Left renal pelvis (tissue), 4 donors: Measurements from ENCODE around the gene SDK2. TPM values are rescaled to one million over a fixed set of nuclear protein-coding genes. Genes with fewer than 3 reads are reported as not detected.

Experiments used
- DNase-seq, 4 donors: peaks; one replicate each; pipeline ENCODE4 v3.0.0-alpha.2; 2013; ENCODE audit warnings: low read depth in 4 of 4, low spot score in 3 of 4
- polyA plus RNA-seq, 4 donors: library from polyadenylated mRNA; unstranded; fragments of 120-200 nt; gene quantifications; one replicate each; pipeline ENCODE4 v1.2.1, GENCODE V29; 2013; ENCODE audit not compliant: insufficient read length in 4 of 4

The SDK2 gene
- polyA plus RNA-seq, 4 donors, result 6.8 to 9.6 (median 9.3) TPM

DNA sequence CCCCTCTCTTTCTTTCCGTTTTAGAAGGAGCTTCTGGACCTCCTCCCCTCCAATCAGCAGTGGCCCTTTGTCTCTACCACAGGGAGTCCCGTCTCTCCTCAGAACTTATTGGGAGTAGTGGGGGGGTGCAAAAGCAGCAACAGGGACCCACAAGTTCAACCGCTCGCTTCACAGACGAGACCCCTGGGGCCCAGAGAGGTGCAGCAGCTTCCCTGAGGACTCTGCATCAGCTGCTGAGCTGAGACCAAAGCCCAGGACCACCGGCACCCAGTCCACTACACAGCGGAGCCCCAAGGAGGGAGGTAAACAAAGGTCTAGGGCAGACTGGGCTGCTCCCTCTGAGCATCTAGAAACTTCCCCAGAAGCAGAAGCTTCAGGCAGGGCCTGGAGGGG lies 123.9 kb downstream of the SDK2 start:
- DNase-seq, result no peak

DNA sequence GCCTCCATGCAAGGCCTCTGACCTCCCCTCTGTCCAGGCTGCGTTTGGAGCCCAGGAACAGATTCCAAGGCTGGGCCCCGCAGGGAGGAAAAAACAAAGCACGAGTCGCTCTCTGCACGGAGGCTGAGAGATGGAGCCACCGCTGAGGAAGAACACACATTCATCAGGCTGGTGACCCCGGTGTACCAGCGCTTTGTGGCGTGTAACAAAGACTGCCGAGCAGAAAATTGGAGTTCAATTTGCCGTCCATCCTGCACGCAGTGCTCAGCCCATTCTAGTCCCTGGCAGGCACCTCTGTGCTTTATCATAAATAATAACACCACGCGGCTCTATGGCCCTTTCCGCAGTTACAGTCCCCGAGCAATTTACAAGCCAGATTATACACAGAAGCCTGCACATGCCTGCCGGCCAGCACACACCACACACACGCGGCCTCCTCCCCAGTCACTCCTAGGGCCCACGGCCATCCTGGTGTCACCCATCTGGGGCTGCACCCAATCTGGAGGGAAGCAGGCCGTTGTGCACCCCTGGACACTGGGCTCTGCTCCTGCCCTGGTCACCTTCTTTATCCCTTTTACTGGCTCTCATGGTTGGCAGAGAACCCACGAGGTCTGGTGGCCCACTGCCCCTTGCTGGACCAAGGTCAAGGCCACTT lies 124.4 kb downstream of the SDK2 start:
- DNase-seq, result no peak

DNA sequence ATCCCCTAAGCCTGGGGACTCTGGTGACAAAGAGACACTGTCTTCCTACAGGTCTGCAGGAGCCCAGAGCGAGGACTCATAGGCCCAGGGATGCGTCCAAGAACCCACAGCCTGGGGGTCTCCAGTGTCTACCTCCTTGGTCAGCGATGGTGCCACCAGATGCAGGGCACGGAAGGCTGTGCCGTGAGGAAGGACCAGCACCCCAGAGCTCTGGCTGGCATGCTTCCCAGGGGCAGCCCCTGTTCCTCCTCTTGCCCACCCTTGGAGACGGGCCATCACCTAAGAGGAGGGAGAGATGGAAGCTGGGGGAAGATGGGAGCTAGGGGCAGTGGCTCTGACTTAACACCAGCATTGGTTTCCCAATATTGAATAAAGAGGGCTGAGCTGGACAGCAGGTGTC lies 125.2 kb downstream of the SDK2 start:
- no peak for DNase-seq

DNA sequence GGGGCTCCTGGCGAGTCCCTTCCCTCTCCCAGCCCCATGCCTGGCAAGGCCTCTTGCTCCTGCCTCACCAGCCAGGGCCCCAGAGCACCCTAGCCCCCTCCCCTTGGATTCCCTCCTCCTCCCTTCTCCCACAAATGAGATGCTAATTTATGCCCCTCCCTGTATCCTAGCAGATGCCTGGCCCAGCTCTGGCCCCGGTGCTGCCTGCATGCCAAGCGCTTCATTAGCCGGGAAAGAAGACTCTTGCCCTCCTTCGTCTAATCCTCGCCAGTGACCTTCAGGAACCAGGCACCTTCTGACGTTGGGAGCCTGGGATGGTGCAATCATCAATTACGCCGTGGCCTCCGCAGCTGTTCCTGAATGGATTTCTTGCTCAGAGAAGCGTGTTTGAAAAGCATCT lies 127.8 kb downstream of the SDK2 start:
- DNase-seq, result no peak

DNA sequence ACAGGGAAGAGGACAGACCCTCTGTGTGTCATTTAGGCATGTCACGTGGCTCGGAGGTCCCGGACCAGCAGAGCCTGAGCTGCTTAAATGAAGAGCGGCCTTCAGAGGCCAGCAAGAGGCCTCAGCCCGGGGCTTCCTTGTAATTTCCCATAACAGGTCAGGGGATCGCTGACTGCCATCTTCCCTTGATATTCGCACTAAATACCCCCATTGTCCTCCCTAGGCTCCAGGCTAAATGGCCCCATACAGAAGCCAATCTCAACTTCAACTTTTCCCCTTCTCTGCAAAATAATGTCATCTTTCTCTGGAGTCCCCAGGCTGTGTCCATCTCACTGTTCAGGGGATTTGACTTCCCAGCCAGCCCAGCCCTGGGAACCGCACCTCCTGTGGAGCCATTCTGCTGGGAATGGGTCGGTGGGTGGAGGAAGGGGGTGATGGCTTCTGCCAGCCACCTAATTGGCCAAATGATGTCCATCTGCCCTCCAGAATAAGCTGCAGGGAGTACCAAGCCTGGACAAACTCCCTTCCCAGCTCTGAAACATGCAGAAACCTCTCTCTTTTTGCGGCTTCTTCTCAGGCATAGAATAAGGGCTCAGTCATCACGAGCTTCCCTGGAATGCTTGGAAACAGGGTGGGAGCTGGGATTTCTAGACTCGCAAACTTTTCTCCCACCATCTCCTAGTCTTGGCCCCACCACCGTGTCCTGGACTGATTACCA lies 129.9 kb downstream of the SDK2 start:
- DNase-seq, result no peak

DNA sequence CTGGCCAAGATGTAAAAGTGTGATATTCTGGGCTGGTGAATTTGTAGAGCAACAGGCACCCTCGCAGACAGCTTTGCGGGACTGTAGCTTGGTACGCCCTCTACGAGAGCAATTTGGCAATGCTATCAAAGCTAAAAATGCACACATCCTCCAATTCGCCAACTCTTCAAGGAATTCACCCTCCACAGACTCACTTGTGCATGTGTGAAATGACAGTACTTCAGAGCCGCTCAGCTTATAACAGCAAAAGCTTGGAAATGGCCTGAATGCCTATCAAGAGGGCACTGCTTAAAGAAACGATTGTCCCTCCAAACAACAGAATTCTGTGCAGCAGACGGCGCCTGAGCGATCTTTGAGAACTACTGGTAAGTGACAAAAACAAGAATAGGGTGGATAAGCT lies 130.8 kb downstream of the SDK2 start:
- DNase-seq, result no peak

DNA sequence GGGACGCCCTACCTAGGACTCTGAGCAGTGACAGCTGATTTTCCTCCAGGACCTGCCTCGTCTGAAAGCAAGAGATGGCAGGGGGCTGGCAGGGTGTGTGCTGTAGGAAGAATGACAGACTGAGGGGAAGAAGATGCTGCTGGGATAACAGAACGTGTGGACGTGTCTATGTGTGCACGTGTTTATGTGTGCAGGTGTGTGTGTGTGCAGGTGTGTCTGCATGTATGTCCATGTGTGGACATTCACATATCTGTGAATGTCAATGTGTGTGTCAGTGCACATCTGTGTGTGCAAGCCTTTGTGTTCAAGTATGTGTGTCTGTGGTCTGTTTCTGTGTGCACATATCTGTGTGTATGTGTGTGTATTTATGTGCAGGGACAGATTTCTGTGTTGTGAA lies 132.5 kb downstream of the SDK2 start:
- DNase-seq, result no peak

DNA sequence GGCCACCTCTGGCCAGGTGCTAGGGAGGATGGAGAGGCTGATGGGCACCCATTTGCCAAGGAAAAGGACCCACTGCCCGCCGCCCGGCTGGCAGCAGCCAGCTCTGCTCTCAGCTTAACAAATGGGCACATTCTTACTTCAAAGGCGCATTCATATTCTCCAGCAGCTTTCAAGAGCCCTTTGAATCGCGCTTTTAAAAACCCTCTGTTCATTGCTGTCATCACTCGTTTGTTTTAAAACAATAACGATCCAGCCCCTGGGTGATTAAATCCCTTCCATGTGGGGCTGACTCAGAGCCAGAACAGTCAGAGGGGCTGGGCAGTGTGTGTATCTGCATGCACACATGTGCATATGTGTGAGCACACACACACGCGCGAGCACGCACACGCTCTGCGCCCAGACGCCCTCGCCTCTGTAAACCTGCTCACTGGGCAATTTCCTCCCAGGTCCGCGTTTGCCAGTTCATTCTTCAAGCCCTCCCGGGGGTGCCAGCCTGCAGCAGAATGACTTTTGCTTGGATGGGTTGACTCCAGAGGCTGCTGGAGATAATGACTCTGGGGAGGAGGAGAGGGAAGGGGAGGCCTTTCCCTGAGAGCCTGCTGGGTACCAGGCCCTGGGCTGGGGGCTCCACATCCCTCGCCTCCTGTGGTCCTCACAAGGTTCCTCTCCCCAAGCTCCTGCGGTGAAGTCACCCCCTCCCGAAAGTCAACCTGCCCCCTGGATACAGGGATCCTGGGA lies 133.1 kb downstream of the SDK2 start:
- DNase-seq, result no peak

DNA sequence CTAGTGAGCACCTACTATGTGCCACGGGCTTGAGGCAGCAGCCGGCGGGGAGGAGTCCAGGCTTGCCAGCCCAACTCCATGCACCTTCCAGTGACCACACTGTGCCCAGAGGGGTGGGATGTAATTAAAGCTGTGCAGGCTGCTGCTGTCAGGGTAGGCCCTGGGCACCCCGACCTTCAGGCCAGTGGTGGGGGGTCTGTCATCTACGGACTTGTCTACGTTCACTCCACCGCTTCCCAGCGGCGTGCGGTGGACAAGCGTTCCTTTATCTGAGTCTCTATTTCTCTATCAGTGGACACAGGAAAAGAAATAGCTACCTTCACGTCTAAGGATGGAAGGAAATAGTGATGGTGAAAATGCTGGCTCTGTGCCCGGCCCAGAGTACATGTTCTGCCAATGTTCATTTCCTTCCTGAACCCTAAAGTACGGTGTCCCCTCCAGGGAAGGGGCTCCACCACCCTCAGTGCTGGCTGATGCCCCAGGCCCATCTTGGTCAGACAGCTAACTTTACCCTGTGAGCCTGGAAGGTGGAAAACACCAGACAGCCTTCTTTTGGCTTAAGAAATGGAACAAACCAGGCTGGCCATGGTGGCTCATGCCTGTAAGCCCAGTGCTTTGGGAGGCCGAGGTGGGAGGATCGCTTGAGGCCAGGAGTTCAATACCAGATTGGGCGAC lies 135.2 kb downstream of the SDK2 start:
- DNase-seq, result no peak

DNA sequence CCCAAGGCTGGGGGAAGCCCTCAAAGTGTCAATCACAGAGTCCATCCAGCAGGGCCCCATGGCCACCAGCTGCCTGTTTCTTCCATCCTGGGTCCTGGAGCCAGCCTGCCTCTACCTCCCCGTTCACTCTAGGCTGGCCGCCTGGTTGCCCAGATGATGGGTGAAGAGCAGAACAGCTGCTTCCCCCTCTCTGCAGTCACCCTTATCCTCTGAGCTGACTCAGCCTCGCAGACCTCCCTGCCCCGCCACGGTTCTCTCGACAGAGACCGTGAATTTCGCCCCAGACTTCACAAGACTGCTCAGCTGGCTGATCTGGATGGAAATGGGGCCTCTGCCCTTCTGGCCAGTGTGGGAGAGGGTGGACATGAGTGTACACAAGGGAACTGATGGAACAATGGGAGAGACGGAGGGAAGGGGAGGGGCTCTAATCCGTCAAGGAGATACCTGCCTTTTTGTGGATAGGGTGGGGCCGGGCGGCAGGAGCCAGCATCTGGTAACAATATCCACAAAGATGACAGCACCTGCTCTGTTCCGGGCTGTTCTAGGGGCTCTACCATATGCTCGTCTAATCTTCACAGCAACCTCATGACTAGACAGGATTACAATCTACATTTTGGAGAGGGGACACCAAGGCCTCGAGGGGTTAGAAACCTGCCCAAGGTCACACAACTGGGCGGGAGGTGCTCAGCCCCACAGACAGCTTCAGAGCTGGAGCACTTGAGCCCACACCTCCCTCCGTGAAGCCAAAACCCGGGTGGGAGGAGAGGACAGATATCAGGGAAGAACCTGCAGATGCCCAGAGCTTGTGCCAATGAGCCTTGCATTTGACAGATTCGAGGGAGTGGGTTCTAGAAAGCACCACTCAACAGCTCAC lies 136.0 kb downstream of the SDK2 start:
- DNase-seq, result no peak

DNA sequence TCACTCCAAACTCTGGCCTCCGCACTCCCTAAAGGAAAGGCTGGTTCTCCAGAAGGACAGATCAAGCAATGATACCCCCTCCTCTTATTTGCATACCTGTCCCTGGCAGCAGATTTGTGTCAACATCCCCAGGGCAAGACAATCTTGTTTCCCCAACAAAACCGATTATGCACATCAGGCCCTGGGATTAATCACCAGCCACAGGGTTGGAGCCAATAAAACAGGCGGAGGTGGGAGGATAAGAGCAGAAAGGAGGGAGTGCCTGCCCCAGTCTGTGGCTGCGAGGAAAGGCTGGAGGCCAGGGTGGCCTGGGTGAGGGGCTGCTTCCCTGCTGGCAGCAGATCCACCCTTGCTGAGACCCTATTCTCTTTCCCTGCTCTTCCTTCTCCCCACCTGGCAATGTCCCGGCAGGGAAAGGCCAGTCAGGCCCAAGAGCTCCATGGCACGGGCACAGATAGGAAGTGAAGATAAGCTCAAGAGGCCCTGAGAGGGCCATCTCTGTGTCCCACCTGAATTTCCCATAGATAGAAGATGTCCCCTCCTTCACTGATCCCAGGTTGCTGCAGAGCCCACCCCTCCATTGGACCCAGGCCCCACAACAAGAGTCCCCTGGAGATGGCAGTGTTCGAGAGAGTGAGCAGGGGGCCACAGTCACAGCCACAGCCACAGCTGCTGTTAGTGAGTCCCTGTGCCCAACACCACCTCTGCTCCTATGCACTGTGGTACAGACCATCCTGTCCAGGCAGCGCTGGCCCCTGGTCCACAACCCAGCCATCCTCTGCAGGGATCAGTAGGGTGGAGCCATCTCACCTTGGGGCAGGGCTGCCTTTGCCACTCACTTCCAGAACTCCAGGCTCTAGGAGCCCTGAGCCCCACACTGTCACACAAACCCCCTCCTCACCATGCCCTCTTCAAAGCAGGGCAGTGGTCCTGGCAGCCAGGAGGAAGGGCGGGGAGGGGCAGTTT lies 137.5 kb downstream of the SDK2 start:
- no peak for DNase-seq

DNA sequence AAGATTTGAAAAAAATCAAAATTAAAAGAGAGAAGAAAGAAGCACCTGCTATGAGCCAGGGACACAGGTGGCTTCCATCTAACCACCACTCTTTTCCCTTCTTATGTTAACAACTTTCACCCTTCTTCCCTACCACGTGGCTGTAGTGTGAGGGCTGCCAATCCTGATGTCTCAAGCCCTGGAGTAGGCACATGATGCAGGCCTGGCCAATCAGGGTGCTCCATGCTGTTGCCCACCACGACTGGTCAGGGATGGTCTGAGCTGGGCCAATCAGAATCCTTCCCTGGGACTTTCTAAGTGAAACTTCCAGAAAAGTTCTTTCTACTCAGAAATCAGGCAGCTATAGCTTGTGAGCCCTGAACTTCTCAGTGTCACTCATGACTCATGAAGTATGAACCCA lies 140.7 kb downstream of the SDK2 start:
- DNase-seq, result no peak

DNA sequence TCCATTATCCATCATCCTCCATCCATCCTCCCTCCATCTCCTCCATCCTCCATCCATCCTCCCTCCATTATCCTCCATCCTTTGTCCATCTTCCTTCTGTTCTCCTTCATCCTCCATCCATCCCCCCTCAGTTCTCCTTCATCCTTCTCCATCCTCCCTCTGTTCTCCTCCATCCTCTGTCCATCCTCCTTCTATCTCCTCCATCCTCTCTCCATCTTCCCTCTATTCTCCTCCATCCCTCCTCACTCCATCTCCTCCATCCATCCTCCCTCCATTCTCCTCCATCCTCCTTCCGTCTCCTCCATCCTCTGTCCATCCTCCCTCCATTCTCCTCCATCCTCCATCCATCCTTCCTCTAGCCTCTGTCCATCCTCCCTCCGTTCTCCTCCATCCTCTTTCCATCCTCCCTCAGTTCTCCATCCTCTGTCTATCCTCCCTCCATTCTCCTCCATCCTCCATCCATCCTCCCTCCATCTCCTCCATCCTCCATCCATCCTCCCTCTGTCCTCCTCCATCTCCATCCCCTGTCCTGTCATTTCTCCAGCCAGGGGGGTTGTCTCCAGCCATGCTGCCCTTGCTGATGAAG lies 143.7 kb downstream of the SDK2 start:
- no peak for DNase-seq

DNA sequence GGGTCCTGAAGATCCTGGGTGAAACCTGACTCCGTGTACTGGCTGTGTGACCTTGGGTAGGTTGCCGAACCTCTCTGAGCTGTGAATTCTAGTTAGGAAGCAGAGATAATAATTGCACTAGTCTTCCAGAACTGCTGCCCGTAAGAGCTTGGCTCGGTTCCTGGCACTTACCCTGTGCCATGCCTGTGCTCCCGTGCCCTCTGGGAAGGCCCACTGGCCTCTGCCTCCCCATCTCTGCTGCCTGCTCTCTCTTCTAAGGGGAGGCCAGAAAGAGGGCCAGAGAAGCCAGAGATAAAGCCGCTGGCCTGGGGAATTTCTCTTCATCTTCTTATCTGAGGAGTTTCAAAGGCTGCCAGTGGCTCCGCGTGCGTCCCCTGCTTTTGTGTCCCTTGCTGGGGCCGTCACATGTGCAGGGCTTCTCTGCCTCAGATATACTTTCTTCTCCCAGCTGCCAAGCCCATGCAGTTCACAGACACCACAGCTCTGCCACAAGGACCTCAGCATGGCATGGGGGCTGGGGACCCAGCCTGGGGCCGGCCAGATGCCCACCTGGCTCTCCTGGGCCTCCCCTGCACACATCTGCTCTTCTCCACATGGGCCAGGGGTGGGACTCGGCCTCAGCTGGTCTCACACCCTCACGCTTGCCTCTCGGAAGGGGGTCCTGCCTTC lies 145.2 kb downstream of the SDK2 start:
- no peak for DNase-seq

DNA sequence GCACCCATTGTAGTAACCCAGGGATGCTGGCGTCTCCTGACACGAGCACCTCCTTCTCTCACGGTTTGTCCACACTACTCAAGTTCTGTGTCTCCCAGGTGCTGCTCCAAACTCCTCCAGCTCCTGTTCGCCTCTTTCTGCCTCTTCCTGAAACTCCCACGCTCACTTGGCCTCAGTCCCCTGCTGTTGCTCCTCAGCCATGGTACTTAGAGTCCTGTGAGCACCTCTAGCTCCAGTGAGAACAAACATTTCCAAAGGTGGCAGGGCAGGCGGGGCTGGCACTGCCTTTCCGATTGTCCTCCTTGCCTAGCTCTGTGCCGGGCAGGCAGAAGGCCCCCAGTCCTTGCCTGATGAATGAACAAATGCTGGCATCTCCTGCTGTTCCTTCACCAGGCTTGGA lies 146.1 kb downstream of the SDK2 start:
- DNase-seq, result no peak

DNA sequence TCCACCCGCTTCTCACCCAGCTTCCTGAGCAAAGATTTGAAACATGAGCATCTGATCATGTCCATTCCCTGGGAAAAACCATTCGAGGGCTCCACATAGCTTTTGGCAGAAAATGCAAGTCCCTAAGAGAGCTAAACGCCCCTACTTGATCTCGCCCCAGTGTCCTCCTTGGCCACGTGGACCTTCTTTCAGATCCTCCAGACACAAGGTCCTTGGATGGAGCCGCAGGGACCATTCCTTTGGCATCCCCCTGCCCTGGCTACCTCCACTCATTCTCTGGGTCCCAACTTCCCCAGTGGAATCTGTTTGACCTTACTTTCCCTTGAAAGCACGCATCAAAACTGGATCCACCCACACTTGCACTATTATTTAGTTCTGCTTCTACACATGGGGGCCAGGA lies 146.5 kb downstream of the SDK2 start:
- DNase-seq, result no peak

DNA sequence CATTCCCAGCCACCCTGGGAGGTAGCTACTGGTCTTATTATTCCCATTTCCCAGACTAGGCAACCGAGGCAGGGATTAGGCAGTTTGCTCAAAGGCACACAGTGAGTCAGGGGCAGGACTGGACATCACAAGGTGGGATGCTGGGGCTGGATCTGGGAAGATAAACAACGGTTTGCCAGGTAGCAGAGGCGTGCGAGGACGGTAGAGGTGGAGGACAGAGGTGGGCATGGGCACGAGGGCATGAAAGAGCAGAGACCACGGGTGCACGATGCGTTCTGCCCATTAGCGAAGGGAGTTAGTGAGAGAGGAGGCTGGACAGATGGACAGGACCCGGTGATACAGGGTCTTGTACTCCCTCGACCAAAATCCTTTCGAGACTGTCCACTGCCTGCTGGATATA lies 148.0 kb downstream of the SDK2 start:
- no peak for DNase-seq

DNA sequence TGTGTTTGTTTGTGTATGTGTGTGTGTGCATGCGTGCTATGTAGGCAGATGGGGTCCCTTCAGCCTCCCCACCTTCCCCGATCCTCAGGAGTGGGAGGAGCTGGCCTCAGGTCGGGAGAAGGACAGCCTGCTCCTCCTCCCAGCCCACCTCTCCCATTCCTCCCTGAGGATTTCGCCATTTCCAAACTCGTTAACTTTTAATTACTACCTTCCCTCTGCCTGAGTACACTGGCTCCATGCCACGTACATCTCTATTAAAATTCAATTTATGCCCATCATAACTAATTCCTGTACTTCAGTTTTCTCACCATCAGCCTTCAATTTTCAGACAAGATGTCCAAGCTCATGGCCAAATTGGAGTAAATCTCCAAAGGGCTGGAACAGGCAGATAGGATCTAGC lies 148.6 kb downstream of the SDK2 start:
- DNase-seq, result no peak
